ENCODE results near the gene SLC35A2.

SLC35A2 gene

DNA sequence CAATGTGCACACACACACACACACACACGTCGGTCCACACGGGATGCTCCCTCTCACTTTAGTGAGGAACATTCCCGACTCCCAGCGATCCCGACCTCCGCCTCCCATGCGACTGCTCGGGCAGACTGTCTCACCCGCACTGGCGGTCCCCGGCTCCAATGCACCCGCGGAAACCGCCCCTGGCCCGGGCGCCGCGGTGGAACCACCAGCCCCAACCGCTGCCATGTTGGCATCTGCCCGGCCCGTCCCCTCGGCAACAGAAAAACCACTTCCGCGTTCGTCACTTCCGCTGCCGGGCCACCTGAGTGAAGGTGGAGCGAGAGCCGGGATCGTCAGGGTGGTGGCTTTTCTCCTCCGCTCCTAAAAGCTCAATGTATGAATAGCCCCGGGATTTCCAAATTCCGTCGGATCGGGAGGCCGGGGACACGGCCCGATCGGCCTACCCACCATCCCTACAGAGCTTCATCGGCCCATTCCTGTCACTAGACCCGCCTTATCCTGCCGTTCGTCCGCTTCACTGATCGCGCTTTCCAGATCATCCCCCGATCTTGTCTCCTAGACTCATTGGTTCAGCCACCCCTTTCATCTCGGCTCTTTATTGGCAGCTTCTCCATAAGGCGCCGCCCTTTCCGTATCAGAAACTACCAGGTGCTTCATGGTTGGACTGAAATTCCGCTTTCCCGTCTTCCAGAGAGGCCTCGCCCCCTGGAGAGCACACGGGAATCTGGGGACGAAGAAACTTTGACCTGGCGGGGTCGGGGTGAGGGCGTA lies at the start of gene SLC35A2:
Gene SLC35A2 (minus strand): TSS at position 235 of the 771 bp plus-strand sequence. CDS start 10 bp downstream, at position 225.
- peak within 1 kb of the TSS; percentile 42 to 65 (median 58) for H3K4me3 ChIP-seq
- H3K27ac ChIP-seq, result peak within 1 kb of the TSS in 20 of 21 experiments; percentile 42 to 87 (median 76)

DNA sequence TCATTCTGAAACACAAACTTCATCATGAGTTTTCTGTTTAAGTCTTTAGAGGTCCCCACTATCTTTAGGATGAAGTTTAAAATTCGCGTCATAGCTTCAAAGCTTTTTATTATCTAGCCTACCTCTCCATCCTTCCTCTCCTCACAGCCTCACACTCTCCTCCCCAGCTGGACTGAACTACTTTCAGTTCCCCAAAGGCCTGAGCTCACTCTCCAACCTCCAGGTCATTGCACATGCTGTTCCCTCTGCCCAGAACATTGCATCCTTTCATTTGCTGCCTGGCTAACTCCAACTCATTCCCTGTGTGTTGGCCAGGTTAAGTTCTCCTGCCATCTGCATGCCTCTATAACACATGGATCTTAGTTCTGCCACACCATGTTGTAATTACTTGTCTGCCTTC lies 48.8 kb upstream of the SLC35A2 start:
- Histone ChIP-seq H3K4me3 (no peak overlapping the region), H3K27ac (no peak overlapping the region)

DNA sequence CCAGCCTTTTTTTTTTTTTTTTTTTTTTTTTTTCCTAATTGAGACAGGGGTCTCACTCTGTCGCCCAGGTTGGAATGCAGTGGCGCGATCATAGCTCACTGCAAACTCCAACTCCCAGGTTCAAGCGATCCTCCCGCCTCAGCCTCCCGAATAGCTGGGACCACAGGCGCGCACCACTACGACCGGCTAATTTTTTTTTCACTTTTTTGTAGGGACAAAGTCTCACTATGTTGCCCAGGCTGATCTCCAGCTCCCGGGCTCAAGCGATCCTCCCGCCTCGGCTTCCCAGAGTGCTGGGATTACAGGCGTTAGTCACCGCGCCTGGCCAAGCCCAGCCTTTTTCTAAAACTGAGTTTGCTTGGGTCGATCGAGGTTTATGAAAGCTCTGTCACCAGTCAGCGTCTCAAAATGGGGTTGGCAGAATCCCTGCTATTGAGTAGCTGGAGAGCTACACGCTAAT lies 47.2 kb upstream of the SLC35A2 start:
- Histone ChIP-seq H3K4me3 (peak overlapping the region; percentile 36 to 70 (median 55)), H3K27ac (peak overlapping the region; percentile 31 to 94 (median 87))

DNA sequence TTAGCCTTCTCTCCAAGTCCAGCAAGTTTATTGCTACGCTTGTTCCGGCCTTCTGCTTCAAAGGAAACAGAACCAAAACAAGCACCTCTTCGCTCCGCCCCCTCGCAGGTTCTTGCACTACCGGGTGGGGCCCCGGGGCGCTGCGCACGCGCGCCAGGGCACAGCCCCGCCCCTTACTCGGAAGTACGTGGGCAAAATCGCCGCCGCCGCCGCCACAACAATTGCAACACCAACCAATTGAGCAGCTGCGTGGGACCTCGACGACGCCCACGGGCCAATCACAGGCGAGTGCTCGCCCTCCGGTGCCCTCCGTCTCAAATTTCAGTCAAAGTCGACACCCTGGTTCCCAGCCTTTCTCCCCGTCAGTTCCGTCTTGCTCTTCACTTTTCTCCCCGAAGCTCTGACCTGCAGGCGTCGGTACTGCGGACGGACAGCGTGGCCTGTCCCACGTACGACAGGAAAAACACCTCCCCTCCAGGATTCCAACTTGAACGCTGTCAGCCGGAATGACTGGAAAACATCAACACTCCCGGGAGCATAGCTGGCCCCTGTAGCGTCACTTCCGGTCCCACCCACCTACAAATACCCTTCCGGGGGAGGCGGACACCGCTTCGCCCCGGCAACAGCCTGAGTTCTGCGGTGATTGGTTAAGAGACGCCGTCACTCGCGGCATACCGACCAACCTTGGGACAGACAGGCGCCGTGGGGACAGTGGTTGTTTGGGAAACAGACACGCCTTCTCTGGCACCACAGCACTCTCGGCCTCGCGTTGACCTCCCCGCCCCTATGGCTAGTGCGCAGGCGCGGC lies 46.6 kb upstream of the SLC35A2 start:
- Histone ChIP-seq H3K27ac (peak overlapping the region; percentile 72 to 94 (median 89)), H3K4me3 (peak overlapping the region; percentile 54 to 75 (median 63))

DNA sequence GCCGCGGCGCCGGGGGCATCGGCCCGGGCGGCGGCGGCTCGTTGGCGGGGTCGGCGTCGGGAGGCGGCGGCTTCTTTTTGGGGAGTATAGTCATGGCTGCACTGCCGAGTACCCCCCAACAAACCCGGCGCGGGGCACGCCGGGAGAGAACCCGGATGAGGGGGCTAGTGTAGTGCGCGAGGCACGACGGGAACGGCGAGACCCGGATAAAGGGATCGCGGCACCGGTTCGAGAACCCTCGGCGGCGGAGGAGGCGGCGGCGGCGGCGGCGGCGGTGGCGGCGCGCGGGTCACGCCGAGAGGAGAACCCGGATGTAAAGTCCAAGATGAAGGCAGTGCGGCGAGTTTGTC lies 46.0 kb upstream of the SLC35A2 start, which contains the start of gene OTUD5:
Gene OTUD5 (minus strand): TSS at position 131 of the 350 bp plus-strand sequence. CDS start 37 bp downstream, at position 94.
- Histone ChIP-seq H3K27ac (peak within 1 kb of the TSS; percentile 72 to 94 (median 89)), H3K4me3 (peak within 1 kb of the TSS; percentile 54 to 75 (median 63))

DNA sequence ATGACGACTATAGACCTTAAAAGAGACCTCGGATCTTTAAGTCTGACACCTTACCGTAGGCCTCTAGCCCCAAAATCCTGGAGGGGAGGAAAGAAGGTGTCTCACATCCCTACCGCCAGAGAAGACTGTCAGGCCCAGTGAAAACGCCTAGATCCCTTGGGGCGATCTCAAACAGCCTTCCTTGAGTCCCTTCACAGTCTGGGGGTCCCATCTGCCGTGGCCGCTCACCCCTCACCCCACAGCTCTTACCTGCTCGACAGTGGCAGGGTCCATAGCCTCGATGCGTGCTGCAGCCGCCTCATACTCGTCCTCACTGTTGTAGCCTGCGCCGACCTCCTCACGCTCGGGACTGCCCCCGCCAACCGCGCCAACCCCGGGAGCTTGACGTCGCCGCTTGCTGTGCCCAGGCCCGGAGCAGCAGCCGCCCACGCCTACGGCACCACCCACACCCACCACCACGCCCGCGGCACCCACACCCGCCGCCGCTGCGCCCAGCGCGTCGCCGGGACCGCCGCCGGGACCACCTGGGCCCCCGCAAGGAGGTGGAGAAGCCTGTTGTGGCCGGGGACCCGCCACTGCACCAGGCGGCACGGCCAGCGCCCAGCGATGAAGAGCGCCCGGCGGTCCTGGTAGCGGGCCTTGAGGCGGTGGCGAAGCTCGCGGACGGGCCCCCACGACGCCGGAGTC lies 45.4 kb upstream of the SLC35A2 start:
- Histone ChIP-seq H3K4me3 (peak overlapping the region; percentile 54 to 75 (median 63)), H3K27ac (peak overlapping the region in 20 of 21 experiments; percentile 39 to 94 (median 89))

DNA sequence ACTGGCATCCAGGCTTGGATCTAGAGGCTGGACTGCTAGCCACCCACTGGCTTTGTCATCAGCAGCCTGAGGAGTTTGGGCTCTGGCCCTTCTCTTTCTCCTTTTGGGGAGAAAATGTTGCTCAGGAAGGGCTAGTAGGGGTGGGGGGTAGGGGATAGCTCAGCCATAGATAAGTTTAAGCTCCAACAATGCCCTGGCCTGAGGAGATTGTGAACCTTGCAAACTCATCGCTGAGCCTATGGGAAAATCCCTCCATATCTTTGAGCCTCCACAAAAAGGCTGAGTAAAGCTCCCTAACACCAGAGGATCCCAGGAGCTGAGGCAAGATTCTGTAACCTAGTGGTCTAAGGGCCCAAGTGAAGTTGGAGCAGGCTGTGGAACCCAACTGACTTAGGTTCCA lies 37.1 kb upstream of the SLC35A2 start:
- H3K27ac ChIP-seq, result no peak overlapping the region

DNA sequence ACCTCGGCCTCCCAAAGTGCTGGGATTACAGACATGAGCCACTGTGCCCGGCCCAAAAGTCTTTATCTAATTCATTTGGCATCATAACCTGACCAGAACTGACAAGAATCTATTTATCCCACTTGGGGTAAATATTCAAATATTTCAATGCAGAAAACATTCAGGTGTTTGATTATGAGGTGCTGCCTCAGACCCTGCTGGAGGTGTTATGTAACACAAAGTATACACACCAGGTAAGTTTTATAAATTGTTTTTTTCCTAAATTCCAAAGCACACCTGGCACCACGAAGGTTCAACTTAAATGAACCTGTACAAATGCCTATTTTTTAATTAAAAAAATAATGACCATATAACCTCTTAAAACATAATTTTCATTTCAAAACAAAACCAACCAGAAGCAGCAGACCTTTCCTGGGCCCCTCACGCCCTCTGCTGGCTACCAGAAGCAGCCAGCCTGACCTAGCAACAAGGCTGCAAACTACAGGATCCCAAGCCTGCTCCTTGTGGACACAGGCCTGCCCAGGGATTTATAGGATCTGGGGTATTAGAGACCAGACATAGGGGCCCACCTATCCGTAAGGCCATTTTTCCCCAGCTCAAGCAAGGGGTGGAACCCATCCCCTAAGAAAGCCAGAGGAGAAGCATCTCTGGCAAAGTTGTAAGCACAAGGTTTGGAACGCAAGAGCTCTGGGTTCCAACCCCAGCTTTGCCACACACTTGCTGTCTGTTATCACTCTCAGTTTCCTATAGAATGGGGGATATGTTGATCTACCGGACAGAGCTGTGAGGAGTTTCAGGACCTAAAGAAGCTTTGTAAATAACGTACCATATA lies 34.3 kb upstream of the SLC35A2 start:
- H3K27ac ChIP-seq, result no peak overlapping the region
- H3K4me3 ChIP-seq, result no peak overlapping the region

More for the DNA sequence above, 37.1 kb upstream of the SLC35A2 start:
- no peak overlapping the region for H3K4me3 ChIP-seq

DNA sequence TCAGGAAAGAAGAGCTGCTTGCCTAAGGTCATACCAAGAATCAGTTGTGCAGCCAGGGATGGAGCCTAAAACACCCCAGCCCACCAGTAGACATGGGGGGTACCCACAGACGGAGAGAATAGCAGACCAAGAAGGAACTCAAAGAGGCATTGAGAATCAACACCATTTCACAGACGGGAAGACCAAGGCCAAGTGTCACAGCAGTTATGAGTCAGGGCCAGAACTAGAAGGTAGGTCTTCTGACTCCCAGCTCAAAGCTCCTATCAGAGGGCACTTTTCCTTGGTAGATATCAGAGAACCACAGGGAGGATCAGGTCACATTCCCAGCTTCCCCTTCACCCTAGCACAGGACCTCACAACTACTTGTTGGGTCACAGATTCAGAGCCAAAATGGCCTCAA lies 31.4 kb upstream of the SLC35A2 start:
- H3K4me3 ChIP-seq, result no peak overlapping the region
- peak overlapping the region in 1 of 21 experiments; percentile 30 for H3K27ac ChIP-seq

DNA sequence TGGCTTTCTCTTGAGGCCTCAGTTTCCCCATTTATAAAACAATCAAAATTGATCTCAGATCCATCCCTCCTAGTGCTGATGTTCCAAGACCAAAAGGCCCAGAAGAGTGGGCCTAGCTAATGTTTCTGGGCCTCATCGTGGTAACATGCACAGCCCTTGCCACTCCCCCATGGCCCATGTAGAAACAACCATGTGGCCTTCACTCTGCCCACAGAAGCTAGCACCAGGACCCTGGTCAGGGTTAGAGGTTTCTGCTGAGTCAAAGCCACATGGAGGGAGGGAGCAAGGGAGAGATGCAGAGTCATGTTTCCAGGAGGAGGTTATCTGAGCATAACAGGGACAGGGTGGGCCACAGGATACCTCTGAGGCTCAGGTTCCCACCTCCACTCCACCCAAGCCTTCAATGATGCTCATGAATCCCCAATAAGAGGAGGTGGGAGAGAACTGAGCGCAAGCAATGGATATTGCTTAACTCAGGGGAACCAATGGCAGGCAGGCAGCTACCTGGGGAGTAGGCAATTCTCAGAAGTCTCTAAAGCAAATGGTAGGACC lies 29.0 kb upstream of the SLC35A2 start:
- H3K27ac ChIP-seq, result peak overlapping the region in 9 of 21 experiments; percentile 43 to 85 (median 74)
- H3K4me3 ChIP-seq, result no peak overlapping the region

DNA sequence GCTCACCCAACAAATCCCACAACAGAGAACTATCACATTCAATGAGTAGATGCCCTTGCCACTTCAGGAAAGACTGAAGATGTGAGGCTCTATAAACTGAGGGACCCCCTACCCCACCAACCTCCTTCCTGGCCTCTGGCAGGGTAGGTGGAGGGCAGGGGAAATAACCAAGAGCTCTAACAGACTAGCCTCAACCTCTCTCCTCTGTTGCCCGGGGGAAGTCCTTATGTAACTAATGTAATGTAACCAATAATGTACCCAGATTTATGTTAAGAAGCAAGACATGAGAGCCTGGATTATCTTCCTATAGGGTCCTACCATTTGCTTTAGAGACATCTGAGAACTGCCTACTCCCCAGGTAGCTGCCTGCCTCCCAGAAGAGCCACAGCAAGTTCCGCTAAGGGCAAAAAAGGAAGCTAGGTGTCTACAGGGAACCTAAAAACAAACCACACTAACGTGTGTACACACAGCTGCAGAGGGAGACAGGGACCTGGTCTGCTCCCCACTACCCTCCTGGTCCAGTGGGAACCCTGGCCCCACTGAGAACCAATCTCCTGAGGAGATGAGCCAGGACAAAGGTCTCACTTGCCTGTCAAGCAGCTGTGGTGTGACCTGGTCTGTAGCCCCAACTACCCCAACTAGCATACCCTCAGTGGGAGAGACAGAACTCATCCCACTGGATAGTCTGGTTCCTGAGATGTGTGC lies 28.2 kb upstream of the SLC35A2 start:
- Histone ChIP-seq H3K27ac (peak overlapping the region in 13 of 21 experiments; percentile 21 to 85 (median 63)), H3K4me3 (no peak overlapping the region)

DNA sequence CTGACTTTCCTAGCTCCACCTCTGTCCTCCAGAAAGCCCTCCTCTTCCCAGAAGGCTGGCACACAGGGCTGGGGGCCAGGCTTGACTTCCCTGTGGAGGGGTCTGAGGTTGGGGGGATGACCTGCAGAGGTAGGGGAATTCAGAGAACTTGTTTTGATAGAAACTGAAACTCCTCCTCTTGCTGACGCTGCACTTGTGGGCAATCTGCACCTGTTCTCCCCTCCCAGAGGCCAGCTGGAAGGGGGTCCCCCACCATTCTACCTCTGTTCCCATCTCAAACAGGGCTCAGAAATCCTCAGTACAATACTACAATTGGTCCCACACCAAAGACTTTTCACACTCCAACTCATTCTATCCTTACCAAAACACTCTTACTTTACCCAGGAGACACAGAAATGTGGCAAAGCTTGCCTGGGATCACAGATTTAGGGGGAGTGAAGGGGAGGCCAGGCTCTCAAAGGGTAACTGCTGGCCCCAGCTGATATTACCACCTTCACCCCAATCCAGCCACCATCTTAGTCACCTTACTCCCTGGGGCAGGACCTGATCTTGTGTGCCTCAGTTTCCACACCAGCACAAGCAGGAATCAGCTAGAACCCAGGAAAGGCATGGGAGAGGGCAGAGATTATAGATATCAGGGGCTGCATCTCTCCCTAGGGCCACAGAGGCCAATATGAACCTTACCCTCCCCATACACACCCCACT lies 27.4 kb upstream of the SLC35A2 start:
- peak overlapping the region in 13 of 21 experiments; percentile 21 to 85 (median 67) for H3K27ac ChIP-seq
- no peak overlapping the region for H3K4me3 ChIP-seq

DNA sequence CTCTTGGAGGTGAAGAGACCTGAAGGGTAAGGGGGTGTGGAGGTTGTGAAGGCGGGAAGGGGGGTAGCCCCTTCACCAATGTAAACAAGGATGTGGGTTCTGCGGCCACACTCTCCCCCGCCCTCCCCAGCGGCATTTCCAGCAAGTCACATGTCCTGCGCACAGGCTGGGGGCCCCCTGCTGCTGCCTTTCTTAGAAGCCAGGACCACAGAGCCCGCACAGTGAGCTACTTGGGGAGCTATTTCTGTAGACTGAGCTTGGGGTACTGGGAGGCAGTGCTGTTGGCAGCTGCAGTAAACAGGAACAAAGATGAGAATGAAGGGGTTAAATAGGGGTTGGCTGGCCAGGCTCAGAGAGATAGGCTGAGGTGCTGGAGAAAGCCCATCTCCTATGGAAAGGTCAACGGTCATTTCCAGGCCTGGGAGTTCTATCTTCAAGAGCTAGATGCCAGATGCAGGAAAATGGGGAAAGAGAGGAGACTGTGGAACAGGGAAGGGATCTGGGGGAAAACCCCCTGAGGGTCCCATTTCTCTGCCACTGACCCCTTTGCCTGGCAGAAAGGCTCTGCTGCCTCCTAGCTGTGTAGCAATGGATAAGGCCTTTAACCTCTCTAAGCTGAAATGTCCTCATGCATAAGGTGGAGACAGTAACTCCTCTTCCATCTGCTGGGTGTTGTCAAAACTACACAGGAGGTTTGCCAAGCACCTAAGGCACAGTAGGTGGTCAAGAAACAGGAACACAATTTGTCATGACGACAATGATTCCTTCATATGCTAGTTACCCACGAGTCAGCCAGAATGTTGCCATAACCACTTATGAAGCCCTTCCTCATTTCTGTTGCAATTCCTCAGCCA lies 25.8 kb upstream of the SLC35A2 start:
- peak overlapping the region in 19 of 21 experiments; percentile 3 to 85 (median 60) for H3K27ac ChIP-seq
- no peak overlapping the region for H3K4me3 ChIP-seq

DNA sequence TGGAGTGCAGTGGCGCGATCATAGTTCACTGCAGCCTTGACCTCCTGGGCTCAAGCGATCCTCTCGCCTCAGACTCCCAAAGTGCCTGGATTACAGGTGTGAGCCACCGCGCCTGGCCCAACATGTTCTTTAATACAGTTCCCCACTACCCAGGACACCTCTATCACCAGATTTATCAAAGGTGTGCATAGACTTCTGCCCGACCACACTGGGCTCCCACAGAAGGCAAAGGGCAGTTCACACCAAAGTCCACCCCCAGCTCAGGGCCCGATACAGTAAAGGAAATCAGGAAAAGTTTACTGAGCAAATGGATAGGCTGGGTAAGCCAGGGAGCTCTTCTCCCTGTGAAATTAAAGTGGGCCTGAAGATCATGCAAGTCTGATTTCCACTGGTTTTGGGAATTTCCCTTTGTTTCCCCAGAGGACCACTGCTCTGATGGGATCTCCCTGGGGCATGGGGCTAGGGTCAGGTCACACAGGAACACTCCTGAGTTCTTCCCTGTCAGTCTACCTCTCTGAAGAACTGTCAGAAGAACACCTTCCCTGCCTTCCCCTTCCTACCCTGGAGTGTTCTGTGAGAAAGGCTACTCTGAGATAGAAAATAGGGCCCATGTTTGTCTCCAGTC lies 25.1 kb upstream of the SLC35A2 start:
- no peak overlapping the region for H3K4me3 ChIP-seq
- peak overlapping the region in 16 of 21 experiments; percentile 3 to 84 (median 61) for H3K27ac ChIP-seq

DNA sequence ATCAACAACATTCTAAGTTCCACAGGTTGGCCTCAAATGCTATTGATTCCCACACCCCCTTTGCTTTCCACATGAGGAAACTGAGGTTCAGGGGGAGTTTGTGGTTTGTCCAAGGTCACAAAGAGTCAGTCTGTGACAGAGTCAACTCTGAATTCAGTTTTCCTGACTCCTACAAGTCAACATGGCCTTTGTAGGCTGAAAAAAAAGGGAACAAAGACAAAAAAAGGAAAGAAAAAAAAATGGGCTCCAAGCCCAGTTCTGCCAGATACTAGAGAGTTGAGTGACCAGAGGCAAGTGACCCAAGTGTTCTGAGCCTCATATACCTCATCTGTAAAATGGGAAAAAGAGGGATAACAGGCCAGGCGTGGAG lies 23.8 kb upstream of the SLC35A2 start:
- H3K27ac ChIP-seq, result peak overlapping the region in 6 of 21 experiments; percentile 8 to 59 (median 36)
- no peak overlapping the region for H3K4me3 ChIP-seq

Measured in skin epidermis (tissue), 12 donors.